Fibroblast of lung (primary cell): Measurements from ENCODE around the gene CHTOP. TPM values are rescaled to one million over a fixed set of nuclear protein-coding genes. Genes with fewer than 3 reads are reported as not detected.

Experiments used
- DNase-seq, 2 donors: peaks; one replicate each; pipeline versions ENCODE4 v3.0.0 to v3.0.0-alpha.2; 2010; ENCODE audit warnings: low read depth in 2 of 2
- H2AFZ ChIP-seq: 2 replicates; pipeline ENCODE4 v1.5.1; 2012; ENCODE audit warnings: low read length, control low read depth, inconsistent platforms
- H3K27ac ChIP-seq: 2 replicates; pipeline ENCODE4 v1.5.1; 2011; ENCODE audit warnings: low read length, control low read depth; ENCODE audit not compliant: insufficient read depth
- H3K27me3 ChIP-seq: 2 replicates; pipeline ENCODE4 v1.5.1; 2011; ENCODE audit warnings: mild to moderate bottlenecking, low read length; ENCODE audit not compliant: control insufficient read depth, insufficient read depth
- H3K36me3 ChIP-seq: 2 replicates; pipeline ENCODE4 v1.5.1; 2011; ENCODE audit warnings: low read length; ENCODE audit not compliant: control insufficient read depth, insufficient read depth
- H3K4me1 ChIP-seq: 2 replicates; pipeline ENCODE4 v1.5.1; 2011; ENCODE audit warnings: low read length; ENCODE audit not compliant: control insufficient read depth, insufficient read depth; ENCODE audit errors: extremely low read depth
- H3K4me2 ChIP-seq: 2 replicates; pipeline ENCODE4 v1.5.1; 2011; ENCODE audit warnings: low read length, control low read depth; ENCODE audit not compliant: insufficient read depth; ENCODE audit errors: extremely low read depth
- H3K4me3 ChIP-seq, 4 experiments: fragments of 200-600 bp in 1 of 4; sonication (generic) in 1 of 4; replicated peaks in 1 of 4; 2 replicates each; pipeline ENCODE4 v1.5.1; 2011 to 2016; ENCODE audit warnings: low read length in 4 of 4, low read depth in 3 of 4, mild to moderate bottlenecking in 3 of 4, control low read depth in 2 of 4, inconsistent platforms in 1 of 4, mixed read lengths in 1 of 4; ENCODE audit not compliant: insufficient read depth in 1 of 4; ENCODE audit errors: control extremely low read depth in 1 of 4
- H3K79me2 ChIP-seq: 2 replicates; pipeline ENCODE4 v1.5.1; 2012; ENCODE audit warnings: mild to moderate bottlenecking, low read length, inconsistent platforms; ENCODE audit not compliant: control insufficient read depth, insufficient read depth
- H3K9ac ChIP-seq: 2 replicates; pipeline ENCODE4 v1.5.1; 2011; ENCODE audit warnings: mild to moderate bottlenecking, low read length, control low read depth; ENCODE audit not compliant: insufficient read depth
- H3K9me3 ChIP-seq: 2 replicates; pipeline ENCODE4 v1.5.1; 2012; ENCODE audit warnings: low read depth, low read length; ENCODE audit not compliant: control insufficient read depth, insufficient read depth
- H4K20me1 ChIP-seq: 2 replicates; pipeline ENCODE4 v1.5.1; 2011; ENCODE audit warnings: low read length; ENCODE audit not compliant: control insufficient read depth, insufficient read depth; ENCODE audit errors: extremely low read depth
- CTCF ChIP-seq, 2 donors: IDR thresholded peaks in 1 of 2; conservative IDR thresholded peaks in 1 of 2; 1 replicate in 1 of 2; 2 replicates in 1 of 2; pipeline ENCODE4 v1.5.1; 2011 to 2012; ENCODE audit warnings: low read length in 2 of 2, control low read depth in 1 of 2, inconsistent platforms in 1 of 2, low read depth in 1 of 2, mild to moderate bottlenecking in 1 of 2
- EZH2 ChIP-seq: IDR thresholded peaks from 2 replicates; pipeline ENCODE4 v1.5.1; 2012; ENCODE audit warnings: low read length, control low read depth, mild to moderate bottlenecking; ENCODE audit errors: missing control alignments
- polyA plus RNA-seq, 2 donors: library from polyadenylated mRNA; depleted of rRNA in 1 of 2; stranded (reverse) in 1 of 2; unstranded in 1 of 2; fragments of >200 nt; gene quantifications; 2 replicates each; pipeline ENCODE4 v1.2.1, GENCODE V29; 2011 to 2012; ENCODE audit warnings: missing spikeins in 1 of 2
- total RNA-seq: library from RNA; depleted of rRNA; stranded (reverse); fragments of >200 nt; gene quantifications from 2 replicates; pipeline ENCODE4 v1.2.1, GENCODE V29; 2014

Gene CHTOP
- total and polyA plus RNA-seq, 2 donors (not counting 1 experiment from before 2014, with no cell fraction given) = 34.0 to 47.6 TPM

GRCh38 chr1:153640861-153641260 is 7.0 kb downstream of the CHTOP start:
- Histone ChIP-seq H2AFZ (no peak overlapping the region), H3K36me3 (peaks cover 31% of the 10 kb centered on the region), H3K27me3 (no peaks in the 10 kb centered on the region), H3K4me2 (no peak overlapping the region), H3K9me3 (no peaks in the 10 kb centered on the region), H3K9ac (no peak overlapping the region), H3K27ac (no peak overlapping the region), H3K4me3 (no peak overlapping the region), H4K20me1 (no peaks in the 10 kb centered on the region), H3K79me2 (peaks cover 20% of the 10 kb centered on the region), H3K4me1 (no peaks in the 10 kb centered on the region)
- no peak for TF ChIP-seq EZH2
- no peak for TF ChIP-seq CTCF (conservative IDR thresholded peaks at IDR 0.05 in 1 of 2, IDR thresholded peaks at IDR 0.05 in 1 of 2; ENCODE audit: low read depth in 1 of 2, low read length in 2 of 2)
- DNase-seq = no peak

- no peaks in the 10 kb centered on the region for H4K20me1 ChIP-seq
- peaks cover 25% of the 10 kb centered on the region for H3K36me3 ChIP-seq
- H3K9me3 ChIP-seq = no peaks in the 10 kb centered on the region
- no peak overlapping the region for H3K4me3 ChIP-seq
- H3K27me3 ChIP-seq = no peaks in the 10 kb centered on the region
- H3K9ac ChIP-seq = no peak overlapping the region
- H2AFZ ChIP-seq = no peak overlapping the region
- H3K4me1 ChIP-seq = no peaks in the 10 kb centered on the region
- TF ChIP-seq EZH2 (no peak), CTCF (conservative IDR thresholded peaks at IDR 0.05 in 1 of 2, IDR thresholded peaks at IDR 0.05 in 1 of 2; ENCODE audit: low read depth in 1 of 2, low read length in 2 of 2) (no peak)
- peaks cover 8% of the 10 kb centered on the region for H3K79me2 ChIP-seq
- no peak overlapping the region for H3K27ac ChIP-seq
- DNase-seq = no peak
- H3K4me2 ChIP-seq = no peak overlapping the region
These were observed 8.3 kb downstream of the CHTOP start for GRCh38 chr1:153642161-153642560.

- DNase-seq = no peak
- Histone ChIP-seq H3K27me3 (no peaks in the 10 kb centered on the region), H3K4me1 (no peaks in the 10 kb centered on the region), H3K4me3 (no peak overlapping the region), H3K9ac (no peak overlapping the region), H2AFZ (no peak overlapping the region), H3K36me3 (peaks cover 21% of the 10 kb centered on the region), H3K9me3 (no peaks in the 10 kb centered on the region), H3K79me2 (peaks cover 3% of the 10 kb centered on the region), H3K27ac (no peak overlapping the region), H3K4me2 (no peak overlapping the region), H4K20me1 (no peaks in the 10 kb centered on the region)
- TF ChIP-seq EZH2 = no peak
- TF ChIP-seq CTCF (conservative IDR thresholded peaks at IDR 0.05 in 1 of 2, IDR thresholded peaks at IDR 0.05 in 1 of 2; ENCODE audit: low read depth in 1 of 2, low read length in 2 of 2) = no peak
These were observed 9.2 kb downstream of the CHTOP start for GRCh38 chr1:153643100-153643499.
